Stimulated activated CD4-positive, alpha-beta T cell treated with anti-CD3 and anti-CD28 coated beads, TNF-alpha, amount 100 ng/mL, for 24 hours (primary cell): Measurements from ENCODE around the gene FARSB.

Experiments
- DNase-seq, 3 experiments: peaks; one replicate each; pipeline ENCODE4 v3.0.0-alpha.2; 2020; ENCODE audit warnings: low read depth in 3 of 3

Gene FARSB

DNA sequence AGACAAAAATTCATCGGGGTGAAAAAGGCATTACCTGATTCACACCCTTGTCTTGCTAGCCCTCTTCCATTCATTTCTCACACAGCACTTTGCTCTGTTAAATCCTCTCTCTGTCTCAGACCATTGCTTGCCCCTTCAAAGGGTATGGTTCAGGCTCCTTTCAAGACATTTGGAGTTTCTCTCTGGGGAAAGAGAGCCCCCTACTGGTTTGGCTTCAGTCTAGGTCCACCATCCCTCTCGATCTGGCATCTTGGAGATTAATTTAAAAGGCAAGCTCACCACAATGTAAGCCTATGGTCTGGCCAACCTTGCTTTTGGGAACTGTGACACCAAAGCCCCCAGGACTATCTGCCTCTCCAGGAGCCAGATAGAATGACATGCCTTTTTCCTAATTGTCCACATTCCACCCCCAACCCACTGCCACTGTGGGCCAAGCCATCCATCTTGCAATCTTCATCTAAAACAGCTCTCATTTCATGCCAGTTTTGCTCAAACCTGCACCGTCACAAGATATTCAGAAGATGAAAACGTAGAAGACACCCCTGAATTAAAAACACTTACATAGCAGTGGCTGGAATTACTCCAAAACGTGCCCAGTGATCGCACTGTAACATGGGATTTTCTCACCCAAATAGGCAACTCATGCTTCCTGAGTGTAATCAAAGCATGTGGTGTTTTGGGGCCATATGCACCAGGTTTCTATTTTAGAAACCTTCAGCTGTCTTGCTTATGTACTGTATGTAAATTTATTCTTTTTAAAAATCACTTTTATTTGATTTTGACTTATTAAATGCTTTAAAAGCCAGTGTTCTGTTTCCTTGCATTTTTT is 93.9 kb downstream of the FARSB start:
- DNase-seq, result peak in 2 of 3 experiments; percentile 6 to 7

DNA sequence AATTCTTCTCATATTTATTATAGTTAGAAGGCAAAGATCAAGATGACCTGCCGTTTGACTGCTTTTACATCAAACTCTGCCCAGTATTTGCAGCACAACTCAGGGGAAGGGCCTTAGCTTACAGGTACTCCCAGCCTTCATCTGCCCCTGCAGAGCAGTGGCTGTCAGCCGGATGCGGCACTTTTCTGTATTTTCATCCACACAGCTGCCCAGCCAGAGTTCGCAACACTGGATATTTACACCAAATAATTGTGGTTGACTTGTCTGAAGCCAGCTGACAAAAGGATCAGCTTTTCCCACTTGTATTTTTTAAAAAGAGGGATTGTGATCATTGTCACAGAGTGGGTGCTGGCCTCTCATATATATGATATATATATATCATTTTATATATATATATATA is 94.7 kb downstream of the FARSB start:
- DNase-seq, result no peak

DNA sequence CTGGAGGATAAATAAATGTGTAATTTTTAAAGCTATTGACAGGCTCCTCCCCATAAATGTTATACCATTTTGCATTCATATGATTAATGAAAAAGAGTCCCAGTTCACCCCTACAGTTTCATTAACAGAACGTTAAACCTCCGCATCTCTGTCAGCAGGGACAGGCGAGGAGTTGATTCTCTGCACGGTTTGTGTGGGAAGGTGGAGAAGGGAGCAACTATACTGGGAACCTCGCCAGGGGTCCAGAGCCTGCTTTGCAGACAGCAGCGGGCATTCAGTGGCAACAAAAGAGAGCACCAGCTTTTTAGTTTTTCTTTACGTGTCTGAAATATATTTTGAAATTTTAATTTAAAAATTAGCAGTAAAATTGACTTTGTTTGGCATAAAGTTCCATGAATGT is 101.4 kb downstream of the FARSB start:
- DNase-seq, result no peak

DNA sequence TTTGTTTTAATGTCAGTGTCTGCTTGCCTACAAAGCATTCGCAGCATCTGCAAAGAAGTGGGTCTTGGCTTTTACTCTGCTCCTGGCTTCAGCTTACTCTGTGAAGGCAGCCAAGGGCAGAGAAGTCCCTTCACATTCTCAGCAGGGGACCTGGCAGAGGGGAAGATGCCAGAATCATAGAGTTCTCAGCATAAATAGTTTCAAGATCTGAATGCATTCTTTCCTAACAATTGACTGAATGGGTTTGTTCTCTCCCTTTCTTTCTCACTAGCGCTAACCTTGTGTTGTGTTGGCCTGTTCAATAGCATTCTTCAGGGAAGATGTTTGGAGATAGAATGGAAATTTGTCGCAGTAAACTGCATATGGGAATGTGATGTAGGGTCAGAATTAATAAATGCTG is 106.9 kb downstream of the FARSB start:
- DNase-seq, result no peak

DNA sequence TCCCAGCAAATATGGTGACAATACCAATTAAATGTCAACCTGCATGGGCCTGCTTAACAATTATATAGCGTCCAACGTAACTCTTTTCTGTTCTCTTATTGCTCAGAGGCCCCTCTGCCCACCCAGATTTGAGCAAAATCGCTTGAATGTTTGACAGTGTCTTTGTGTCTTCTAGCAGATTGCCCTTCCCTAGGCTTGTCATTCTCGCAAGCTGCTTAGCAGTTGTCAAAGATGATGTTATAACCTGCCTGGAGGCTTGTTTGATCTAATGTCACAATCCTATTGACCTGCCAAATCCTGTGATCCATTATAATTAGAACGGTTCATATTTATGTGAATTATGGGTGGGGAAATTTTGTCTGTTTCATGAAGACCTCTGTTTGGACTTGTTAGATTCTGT is 108.8 kb downstream of the FARSB start:
- DNase-seq, result no peak

DNA sequence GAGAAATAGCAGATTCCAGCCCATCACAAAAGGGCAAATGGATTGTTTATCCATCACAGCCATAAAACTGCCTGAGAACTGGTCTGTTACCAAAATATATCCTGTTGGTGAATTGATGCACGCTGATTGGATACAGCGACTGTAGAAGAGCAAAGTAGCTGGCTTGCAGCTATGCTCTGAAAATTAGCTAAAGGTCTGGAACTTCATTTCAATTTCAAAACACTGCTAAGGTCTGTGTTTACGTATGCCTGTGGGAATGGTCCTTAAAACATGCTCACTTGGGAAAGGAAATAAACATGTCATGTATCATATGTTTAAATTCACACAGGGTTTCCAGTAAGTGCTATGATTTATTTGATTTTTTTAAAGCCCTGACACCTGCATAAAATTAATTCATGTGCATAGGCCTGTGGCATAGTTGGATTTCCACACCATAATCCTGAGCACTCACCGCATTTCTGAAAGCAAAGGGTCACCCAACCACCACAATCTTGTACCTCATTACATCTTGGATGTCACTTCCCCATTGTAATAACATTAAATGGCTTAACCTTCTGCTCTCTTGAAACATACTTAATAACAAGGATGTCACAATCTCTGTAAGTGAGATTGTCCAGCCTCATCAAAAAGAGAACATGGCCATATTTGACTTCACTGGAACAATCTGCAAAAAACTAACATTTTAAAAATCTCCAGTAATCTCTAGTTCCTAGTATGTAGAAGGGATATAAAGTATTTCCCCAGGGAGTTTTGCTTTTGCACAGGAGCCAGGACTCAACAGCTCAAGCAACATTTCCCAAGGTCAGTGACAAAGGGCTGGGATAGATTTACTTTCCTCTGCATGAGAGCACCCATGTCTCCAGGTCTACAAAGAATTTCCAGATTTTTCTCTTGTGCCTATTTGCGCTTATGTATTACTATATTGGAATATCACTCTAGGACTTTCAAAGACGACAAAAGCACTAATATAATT is 109.8 kb downstream of the FARSB start:
- DNase-seq, result no peak

DNA sequence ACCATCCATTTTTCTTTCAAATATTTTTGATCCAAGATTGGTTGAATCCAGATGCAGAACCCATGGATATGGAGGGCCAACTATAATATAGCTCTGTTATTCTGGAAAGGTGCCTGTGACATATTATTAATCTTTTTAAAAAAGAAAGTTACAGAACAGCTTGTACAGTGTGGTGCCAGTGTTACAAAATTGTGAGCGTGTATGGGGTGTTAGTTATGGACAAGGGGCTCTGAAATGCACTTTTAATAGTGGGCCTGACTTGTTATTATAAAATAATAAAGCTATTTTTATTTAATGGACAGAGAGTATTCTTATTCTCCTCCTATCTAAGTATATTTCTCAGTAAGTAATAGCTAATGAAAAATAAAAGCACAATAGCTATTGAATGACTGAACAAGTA is 111.2 kb downstream of the FARSB start:
- no peak for DNase-seq

DNA sequence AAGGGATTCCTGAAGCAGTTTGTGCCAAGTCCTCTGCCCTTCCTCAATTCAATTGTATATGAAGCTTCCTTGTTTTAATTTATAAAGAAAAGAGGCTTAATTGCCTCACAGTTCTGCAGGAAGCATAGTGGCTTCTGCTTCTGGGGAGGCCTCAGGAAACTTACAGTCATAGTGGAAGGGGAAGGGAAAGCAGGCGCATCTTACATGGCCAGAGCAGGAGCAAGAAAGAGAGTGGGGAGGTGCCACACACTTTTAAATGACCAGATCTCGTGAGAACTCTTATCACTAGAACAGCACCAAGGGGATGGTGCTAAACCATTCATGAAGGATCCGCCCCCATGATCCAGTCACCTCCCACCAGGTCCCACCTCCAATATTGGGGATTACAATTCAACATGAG is 117.4 kb downstream of the FARSB start:
- no peak for DNase-seq

DNA sequence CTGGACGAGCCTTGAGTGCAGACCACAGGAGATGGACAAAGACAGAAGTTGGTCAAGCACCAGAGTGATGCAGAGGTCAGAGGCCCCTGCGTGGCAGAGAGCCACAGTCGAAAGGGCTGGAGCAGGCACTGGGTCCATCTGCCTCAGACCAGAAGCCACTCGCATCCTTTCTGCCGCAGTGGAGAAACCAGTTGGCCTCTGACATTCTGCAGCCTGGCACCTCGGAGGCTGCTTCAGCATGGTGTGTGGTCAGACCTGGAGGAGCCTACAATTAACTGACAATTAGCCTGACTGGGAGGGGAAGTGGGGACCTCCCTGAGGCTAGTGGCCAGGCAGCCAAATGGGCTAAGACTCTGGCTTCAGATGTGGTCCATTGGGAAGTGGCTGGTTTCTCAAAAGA is 120.4 kb downstream of the FARSB start:
- no peak for DNase-seq

DNA sequence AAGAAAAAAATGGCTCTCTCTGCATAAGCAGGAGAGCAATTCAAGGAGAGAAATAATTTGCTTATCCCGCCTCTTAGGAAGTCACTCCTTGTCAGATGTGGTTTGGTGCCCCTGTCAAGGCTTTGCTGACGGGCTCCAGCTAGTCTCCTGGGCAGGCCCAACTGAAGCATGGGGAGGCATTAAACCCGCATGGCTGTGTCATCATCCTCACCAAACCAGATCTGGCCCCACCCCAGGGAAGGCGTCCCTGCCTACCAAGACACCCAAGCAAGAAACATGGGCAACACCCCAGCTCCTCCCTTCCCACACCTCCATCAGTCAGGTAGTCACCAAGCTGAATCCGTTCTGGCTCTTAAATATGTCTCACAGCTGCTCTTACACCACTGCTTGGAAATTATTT is 123.6 kb downstream of the FARSB start:
- no peak for DNase-seq

DNA sequence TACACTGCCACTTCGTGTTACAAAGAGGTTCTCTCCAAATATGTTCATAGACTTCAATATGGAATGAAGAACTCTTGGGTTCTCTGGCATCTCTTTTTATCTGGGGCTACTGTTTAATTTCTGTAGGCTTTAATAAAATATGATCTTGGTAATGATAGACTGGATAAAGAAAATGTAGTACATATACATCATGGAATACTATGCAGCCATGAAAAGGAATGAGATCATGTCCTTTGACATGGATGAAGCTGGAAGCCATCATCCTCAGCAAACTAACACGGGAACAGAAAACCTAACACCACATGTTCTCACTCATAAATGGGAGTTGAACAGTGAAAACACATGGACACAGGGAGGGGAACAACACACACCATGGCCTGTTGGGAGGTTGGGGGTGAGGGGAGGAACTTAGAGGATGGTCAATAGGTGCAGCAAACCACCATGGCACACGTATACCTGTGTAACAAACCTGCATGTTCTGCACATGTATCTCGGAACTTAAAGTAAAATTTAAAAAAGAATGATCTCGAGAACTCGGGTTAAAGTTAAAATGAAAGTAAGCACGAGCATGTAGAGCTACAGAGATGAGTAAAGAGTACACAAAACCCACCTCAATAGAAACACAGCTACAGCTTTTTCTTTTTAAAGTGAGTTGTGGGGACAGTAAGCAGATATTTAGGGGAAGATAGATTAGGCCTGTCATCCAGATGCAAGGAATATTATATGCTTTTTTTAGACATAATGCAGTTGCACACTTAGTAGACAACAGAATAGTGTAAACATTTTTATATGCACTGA is 129.2 kb downstream of the FARSB start:
- DNase-seq, result no peak

DNA sequence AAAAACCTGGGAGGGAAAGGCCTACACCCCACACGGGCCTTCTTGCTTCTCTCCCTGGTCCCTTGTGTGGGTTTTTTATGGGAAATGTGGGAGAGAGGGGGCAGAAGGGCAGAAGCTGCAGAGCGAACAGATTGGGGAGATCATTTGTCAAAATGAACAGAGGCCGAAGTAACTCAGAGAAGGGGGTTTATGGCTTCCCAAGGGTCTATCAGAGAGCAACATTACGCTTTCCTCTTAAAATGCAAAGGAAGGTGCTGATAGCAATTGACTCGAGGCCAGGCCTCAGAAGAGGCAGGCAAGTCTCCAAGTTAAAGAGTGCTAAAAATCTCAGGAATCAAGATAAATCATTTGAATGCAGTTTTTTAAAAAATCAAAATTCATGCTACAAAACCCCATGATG is 130.1 kb downstream of the FARSB start:
- DNase-seq, result no peak

DNA sequence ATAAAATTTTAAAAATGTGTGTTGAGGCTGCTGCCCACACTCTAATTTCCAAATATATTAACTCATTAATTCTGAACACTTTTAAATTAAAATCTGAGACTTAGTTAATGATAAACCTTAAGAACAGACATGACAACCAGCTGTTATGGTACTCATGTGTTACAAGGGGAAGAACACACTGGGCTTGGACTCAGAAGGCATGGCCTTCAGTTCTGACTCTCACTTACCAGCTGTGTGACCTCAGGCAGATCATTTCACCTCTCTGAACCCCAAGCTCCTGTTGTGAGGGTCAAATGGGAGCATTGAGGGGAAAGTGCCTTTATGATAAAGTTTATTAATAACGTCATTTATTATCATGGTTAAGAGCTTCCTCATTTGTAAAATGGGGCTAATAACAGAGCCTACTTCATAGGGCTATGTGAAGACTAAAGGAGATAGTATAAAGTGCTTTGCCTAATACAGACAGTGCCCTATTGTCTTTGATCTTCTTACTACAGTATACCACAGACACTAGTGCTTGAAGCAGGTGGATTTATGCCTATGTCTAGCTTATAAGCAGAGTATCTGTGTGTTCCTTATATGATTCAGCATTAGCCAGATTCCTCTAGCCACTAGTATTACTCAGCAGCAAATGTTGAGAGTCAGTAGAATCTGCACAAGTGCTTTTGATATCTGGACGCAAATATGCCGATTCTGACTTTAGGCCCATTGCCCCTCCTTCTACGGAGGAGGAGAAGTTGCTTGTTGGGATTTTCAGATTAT is 131.9 kb downstream of the FARSB start:
- DNase-seq, result no peak

DNA sequence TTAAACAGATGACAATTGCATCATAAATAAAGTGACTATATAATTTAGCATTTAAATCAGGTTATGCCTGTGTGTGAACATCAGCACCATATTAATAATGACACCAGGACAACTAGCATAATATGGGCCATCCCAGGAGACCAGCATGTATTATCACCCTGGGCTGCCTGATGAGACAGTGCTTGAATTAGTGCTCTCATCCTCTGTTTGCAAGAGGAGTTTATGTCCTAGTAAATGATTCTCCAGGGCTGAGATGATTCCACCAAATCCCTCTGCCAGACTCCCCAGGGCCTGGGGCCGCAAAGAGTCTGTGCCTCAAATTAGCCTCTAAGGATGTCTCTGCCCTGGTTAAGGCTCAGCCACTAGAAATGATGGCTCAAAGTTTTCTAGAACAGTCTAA is 133.8 kb downstream of the FARSB start:
- no peak for DNase-seq

DNA sequence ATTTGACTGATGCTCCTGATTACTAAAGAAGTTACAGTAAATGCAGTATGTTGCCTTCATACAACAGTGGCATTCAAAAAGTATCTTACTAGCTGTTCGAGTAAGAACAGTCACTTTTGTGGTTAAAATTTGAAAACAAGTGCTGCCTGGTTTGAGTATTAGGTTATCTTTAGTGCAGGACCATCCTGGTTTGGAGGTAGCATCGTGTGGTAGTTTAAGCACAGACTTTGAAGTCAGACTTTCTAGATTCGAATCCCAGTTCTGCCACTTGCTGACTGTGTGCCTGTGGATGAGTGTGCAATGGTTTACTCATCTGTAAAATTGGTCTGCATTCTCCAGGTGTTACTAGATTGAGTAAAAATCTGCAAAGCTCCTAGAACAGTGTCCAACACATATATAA is 134.8 kb downstream of the FARSB start:
- DNase-seq, result no peak
